GM12891 (cell line): ENCODE data around the gene MGMT.

Experiments used
- PAX5 ChIP-seq: IDR thresholded peaks from 2 replicates; pipeline ENCODE4 v1.6.1; 2011; ENCODE audit warnings: low read length, moderate library complexity, mild to moderate bottlenecking; ENCODE audit not compliant: insufficient read depth, severe bottlenecking
- POLR2A ChIP-seq: IDR thresholded peaks from 2 replicates; pipeline ENCODE4 v1.6.1; 2011; ENCODE audit warnings: low read depth, low read length, control low read depth
- POLR2AphosphoS5 ChIP-seq: IDR thresholded peaks from 2 replicates; pipeline ENCODE4 v1.6.1; 2011; ENCODE audit warnings: low read depth, low read length, control low read depth
- POU2F2 ChIP-seq: IDR thresholded peaks from 2 replicates; pipeline ENCODE4 v1.6.1; 2011; ENCODE audit warnings: low read depth, mild to moderate bottlenecking, control low read depth, low read length, moderate library complexity
- SPI1 ChIP-seq: IDR thresholded peaks from 2 replicates; pipeline ENCODE4 v1.6.1; 2011; ENCODE audit warnings: low read depth, low read length, control low read depth
- TAF1 ChIP-seq: IDR thresholded peaks from 2 replicates; pipeline ENCODE4 v1.6.1; 2011; ENCODE audit warnings: low read depth, low read length, control low read depth

- no peak for TF ChIP-seq POLR2A
- TF ChIP-seq POLR2AphosphoS5: no peak
- TF ChIP-seq TAF1: no peak
- no peak for TF ChIP-seq PAX5
- no peak for TF ChIP-seq SPI1
- TF ChIP-seq POU2F2: no peak
Observed at GRCh38 chr10:129693382-129693781, 226.3 kb downstream of the MGMT start.
